ENCODE measurements around the gene RNF133. TPM values are rescaled to one million over a fixed set of nuclear protein-coding genes. Genes with fewer than 3 reads are reported as not detected.
"Not testable (repeated sequence)": the region's sequence is repeated elsewhere in the genome, so short reads cannot be mapped to it uniquely, and the experiment has no call there.

The RNF133 gene
- total and polyA plus RNA-seq, 10 of the 15 experiments (the other 5 are each of a cell fraction or from before 2014, with no cell fraction given), result 0.05 TPM; not detected in 9

GRCh38 chr7:122679813-122680212, 19.1 kb downstream of the RNF133 start:
- Histone ChIP-seq H3K27me3 (replicated peaks in 1 of 2; ENCODE audit: control insufficient read depth in 2 of 2, insufficient read depth in 2 of 2, low read length in 1 of 2) (no peaks in the 10 kb centered on the region), H3K9ac (ENCODE audit: control insufficient read depth, insufficient read depth, low read length) (no peak overlapping the region), H3K9me3 (replicated peaks; ENCODE audit: control insufficient read depth, insufficient read depth, low read length) (no peaks in the 10 kb centered on the region), H4K20me1 (ENCODE audit: control insufficient read depth, insufficient read depth) (no peaks in the 10 kb centered on the region), H3K4me3 (no peak overlapping the region), H3K79me2 (ENCODE audit: control insufficient read depth, insufficient read depth, low read length) (no peaks in the 10 kb centered on the region), H3K4me2 (ENCODE audit: control insufficient read depth, insufficient read depth) (no peak overlapping the region), H2AFZ (ENCODE audit: control insufficient read depth, low read depth, low read length) (no peak overlapping the region), H3K36me3 (ENCODE audit: control insufficient read depth in 2 of 2, insufficient read depth in 2 of 2, low read length in 1 of 2) (no peaks in the 10 kb centered on the region), H3K4me1 (ENCODE audit: control insufficient read depth, insufficient read depth, low read length) (no peaks in the 10 kb centered on the region), H3K27ac (ENCODE audit: control insufficient read depth, insufficient read depth) (no peak overlapping the region)
- ChIA-PET CTCF (interaction anchor here (1.2 kb wide), 1 partner anchor 10 kb away, joined by 4 read pairs; no protein-coding TSS in a partner anchor), RAD21 (ENCODE audit: unreplicated experiment) (no interaction called here), SMC1A (ENCODE audit: uncharacterized antibody, unreplicated experiment) (interaction anchor here (0.9 kb wide), 1 partner anchor 12 kb away, joined by 3 read pairs; no protein-coding TSS in a partner anchor), POLR2A (no interaction called here)
- FAIRE-seq (no peak), DNase-seq (ENCODE audit: low read depth, low spot score) (no peak), ATAC-seq (no peak)
- TF ChIP-seq TBL1XR1 (IDR thresholded peaks at IDR 0.05; ENCODE audit: low read depth, low read length) (no peak), YBX1 (IDR thresholded peaks at IDR 0.05) (no peak), EED (IDR thresholded peaks at IDR 0.05; ENCODE audit: low read depth) (no peak), ZNF274 (IDR thresholded peaks at IDR 0.05; ENCODE audit: insufficient read depth, insufficient read length) (no peak), ZBTB4 (CRISPR knock-in tag; IDR thresholded peaks at IDR 0.05) (no peak), KAT2A (conservative IDR thresholded peaks at IDR 0.05; ENCODE audit: control insufficient read depth, low read depth, low read length) (no peak)
- in situ Hi-C loops (cut with MboI), result no loop called here
- BruUV-seq (replicated peaks), result no TSS peak
- 36% methylated on average over 1 of the region's 1 CpG for WGBS (ENCODE audit: insufficient coverage, insufficient replicate concordance, low lambda C conversion rate, missing lambda C conversion rate)
- intact Hi-C loops (cut with micrococcal nuclease; ENCODE audit: unreplicated experiment), result loop anchor here (10.0 kb wide), 1 partner anchor 375 kb away; no protein-coding TSS in a partner anchor

- 55% methylated on average over 9 of the region's 9 CpGs for WGBS (ENCODE audit: insufficient coverage, insufficient replicate concordance, low lambda C conversion rate, missing lambda C conversion rate)
- RAD21 ChIA-PET (ENCODE audit: unreplicated experiment); in situ Hi-C loops (cut with MboI); BruUV-seq (replicated peaks); H3K4me3 ChIP-seq; H3K27me3 ChIP-seq (replicated peaks in 1 of 2; ENCODE audit: control insufficient read depth in 2 of 2, insufficient read depth in 2 of 2, low read length in 1 of 2); H3K27ac ChIP-seq (ENCODE audit: control insufficient read depth, insufficient read depth); FAIRE-seq; H4K20me1 ChIP-seq (ENCODE audit: control insufficient read depth, insufficient read depth); H3K4me2 ChIP-seq (ENCODE audit: control insufficient read depth, insufficient read depth); H2AFZ ChIP-seq (ENCODE audit: control insufficient read depth, low read depth, low read length); intact Hi-C loops (cut with micrococcal nuclease; ENCODE audit: unreplicated experiment); DNase-seq (ENCODE audit: low read depth, low spot score); H3K79me2 ChIP-seq (ENCODE audit: control insufficient read depth, insufficient read depth, low read length); H3K4me1 ChIP-seq (ENCODE audit: control insufficient read depth, insufficient read depth, low read length); ATAC-seq; POLR2A ChIA-PET; H3K9ac ChIP-seq (ENCODE audit: control insufficient read depth, insufficient read depth, low read length); SMC1A ChIA-PET (ENCODE audit: uncharacterized antibody, unreplicated experiment); H3K36me3 ChIP-seq (ENCODE audit: control insufficient read depth in 2 of 2, insufficient read depth in 2 of 2, low read length in 1 of 2); H3K9me3 ChIP-seq (replicated peaks; ENCODE audit: control insufficient read depth, insufficient read depth, low read length): not testable (repeated sequence)
- CTCF ChIA-PET, result interaction anchor here (1.2 kb wide), 1 partner anchor 10 kb away, joined by 4 read pairs; no protein-coding TSS in a partner anchor
Observed at GRCh38 chr7:122679269-122679709, 19.6 kb downstream of the RNF133 start.
